Spleen (tissue), 11 donors: Measurements from ENCODE around the gene MYL10. TPM values are rescaled to one million over a fixed set of nuclear protein-coding genes. Genes with fewer than 3 reads are reported as not detected.
"Not testable (repeated sequence)": the region's sequence is repeated elsewhere in the genome, so short reads cannot be mapped to it uniquely, and the experiment has no call there.

Source experiments
- DNase-seq: peaks from one replicate; pipeline ENCODE4 v3.0.0-alpha.2; 2020
- H3K27ac ChIP-seq, 8 donors: fragments of 200-600 bp; sonication (generic) in 7 of 8; 1 replicate in 4 of 8; 2 replicates in 4 of 8; pipeline versions ENCODE4 v1.5.0 to v1.8.0; 2016 to 2021; ENCODE audit warnings: inconsistent platforms in 4 of 8, mild to moderate bottlenecking in 4 of 8, moderate library complexity in 1 of 8
- H3K27me3 ChIP-seq, 7 donors: fragments of 200-600 bp; sonication (generic) in 6 of 7; replicated peaks in 1 of 7; 1 replicate in 4 of 7; 2 replicates in 3 of 7; pipeline versions ENCODE4 v1.5.0 to v1.8.0; 2016 to 2021; ENCODE audit warnings: inconsistent platforms in 3 of 7, mild to moderate bottlenecking in 1 of 7
- H3K36me3 ChIP-seq, 6 donors: fragments of 200-600 bp; sonication (generic) in 5 of 6; 1 replicate in 4 of 6; 2 replicates in 2 of 6; pipeline versions ENCODE4 v1.5.0 to v1.8.0; 2016 to 2021; ENCODE audit warnings: inconsistent platforms in 2 of 6
- H3K4me1 ChIP-seq, 6 donors: fragments of 200-600 bp; sonication (generic) in 5 of 6; 1 replicate in 3 of 6; 2 replicates in 3 of 6; pipeline versions ENCODE4 v1.5.0 to v1.8.0; 2016 to 2021; ENCODE audit warnings: inconsistent platforms in 3 of 6
- H3K4me3 ChIP-seq, 8 donors: fragments of 200-600 bp; sonication (generic) in 7 of 8; 1 replicate in 4 of 8; 2 replicates in 4 of 8; pipeline versions ENCODE4 v1.5.0 to v1.8.0; 2016 to 2021; ENCODE audit warnings: inconsistent platforms in 4 of 8, mild to moderate bottlenecking in 4 of 8, moderate library complexity in 2 of 8
- H3K9me3 ChIP-seq, 8 donors: fragments of 200-600 bp; sonication (generic) in 7 of 8; 1 replicate in 4 of 8; 2 replicates in 4 of 8; pipeline versions ENCODE4 v1.5.0 to v1.8.0; 2016 to 2021; ENCODE audit warnings: inconsistent platforms in 4 of 8
- POLR2A ChIP-seq, 3 donors: fragments of 450-650 bp; IDR thresholded peaks; one replicate each; pipeline ENCODE4 v1.5.1; 2017; ENCODE audit warnings: antibody characterized with exemption in 3 of 3, mild to moderate bottlenecking in 1 of 3
- POLR2AphosphoS5 ChIP-seq, 3 donors: sonication (generic); formaldehyde crosslinking; IDR thresholded peaks; one replicate each; pipeline ENCODE4 v1.5.1; 2017; ENCODE audit warnings: antibody characterized with exemption in 3 of 3
- WGBS, 5 donors: extraction: QIAGEN DNeasy Blood & Tissue Kit in 3 of 5; methylation state at CpG; one replicate each; pipeline versions ENCODE4 v1.1.5 to v1.1.7; 2013 to 2018; 5-methylcytosine and 5-hydroxymethylcytosine counted together
- intact Hi-C: fragments of 100-400 bp; cut with DNase I; formaldehyde crosslinking; loops from one replicate; pipeline ENCODE4 v1.15.0; 2023; ENCODE audit warnings: low total_unique reads
- polyA plus RNA-seq, 3 donors: library from polyadenylated mRNA; stranded (reverse); fragments of 200-250 nt; gene quantifications; one replicate each; pipeline ENCODE4 v1.2.1, GENCODE V29; 2013
- total RNA-seq, 7 donors: library from RNA; depleted of rRNA in 3 of 7; stranded (reverse); fragments of >200 nt in 3 of 7; fragmentation: NEBNext Ultra II Directional in 4 of 7; extraction: Animal tissue kit (Norgen Biotek cat#: 25700) in 4 of 7; gene quantifications; one replicate each; pipeline versions ENCODE4 v1.1.0 to v1.2.1, GENCODE V29; 2016 to 2021
- TF ChIP-seq, protein P1 (sequence below), 11 experiments: fragments of 200-600 bp in 7 of 11; fragments of 450-650 bp in 4 of 11; sonication (generic) in 4 of 11; IDR thresholded peaks in 8 of 11; conservative IDR thresholded peaks in 3 of 11; 1 replicate in 7 of 11; 2 replicates in 4 of 11; pipeline versions ENCODE4 v1.4.0 to v1.8.0; 2016 to 2021; ENCODE audit warnings: antibody characterized with exemption in 11 of 11, inconsistent platforms in 4 of 11, mild to moderate bottlenecking in 1 of 11
- donor health status: healthy with polysubstance abuse.
- donor health status: DM: no; HTN: no; CAD: no; lungs with moderate emphysema.
- donor health status: DM: no; HTN: no; CAD: no.
- donor health status: Bipolar disorder and iron deficiency.
- donor health status: healthy.
- donor health status: DM: no; HTN: no; CAD: no.
- donor health status: DM: yes; HTN: yes; CAD: no.

MYL10 gene
- total and polyA plus RNA-seq, 10 donors: not detected

DNA sequence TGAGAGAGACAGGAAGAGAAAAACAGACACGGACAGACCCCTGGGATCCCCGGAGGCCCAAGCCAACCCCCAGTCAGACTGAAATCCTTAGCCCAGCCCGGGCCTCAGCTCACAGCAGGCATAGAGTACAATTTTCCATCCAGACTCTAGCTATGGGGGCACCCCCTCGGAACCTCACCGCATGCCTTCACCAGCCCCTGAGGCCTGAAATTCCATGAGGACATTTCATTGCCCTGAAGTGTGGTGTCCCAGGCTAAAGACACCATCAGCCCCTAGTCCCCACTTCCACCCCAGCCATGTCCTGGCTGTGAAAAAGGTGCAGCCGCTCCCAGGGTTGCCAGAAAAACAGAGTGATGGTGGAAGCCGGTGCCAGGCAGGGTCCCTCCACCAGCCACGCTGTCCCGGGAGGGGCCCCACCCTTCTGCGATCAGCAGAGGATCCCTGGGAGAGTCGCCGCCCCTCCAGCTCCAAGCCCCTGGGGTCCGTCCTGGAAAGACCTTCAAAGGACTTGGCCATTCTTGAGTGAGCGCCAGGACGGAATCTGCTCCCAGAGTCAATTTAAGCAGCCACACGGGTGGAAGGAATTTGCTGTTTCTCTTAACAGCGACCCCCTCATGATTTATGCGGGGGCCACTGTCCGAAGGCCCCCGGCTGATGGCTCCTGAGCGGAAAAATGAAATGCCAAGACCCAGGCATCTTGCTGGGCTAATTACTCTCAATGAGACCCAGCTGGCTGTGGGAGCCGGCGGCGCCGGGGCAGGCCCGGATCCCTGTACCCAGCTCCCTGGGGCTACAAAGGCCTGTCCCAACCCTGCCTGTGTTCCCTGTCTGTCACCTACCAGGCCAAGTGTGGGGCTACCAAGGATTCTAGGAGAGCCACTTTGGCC is 23.2 kb downstream of the MYL10 start:
- H3K36me3 ChIP-seq: no peaks in the 10 kb centered on the region
- no peak overlapping the region for H3K4me3 ChIP-seq
- no peak overlapping the region for H3K27ac ChIP-seq
- peak; percentile 59 for DNase-seq
- intact Hi-C loops: no loop called here
- WGBS, 5 donors: 79 to 90% (median 90%) methylated on average over 16 to 26 of the region's 26 CpGs
- no peak for TF ChIP-seq POLR2A (IDR thresholded peaks at IDR 0.05)
- TF ChIP-seq, protein P1, sequence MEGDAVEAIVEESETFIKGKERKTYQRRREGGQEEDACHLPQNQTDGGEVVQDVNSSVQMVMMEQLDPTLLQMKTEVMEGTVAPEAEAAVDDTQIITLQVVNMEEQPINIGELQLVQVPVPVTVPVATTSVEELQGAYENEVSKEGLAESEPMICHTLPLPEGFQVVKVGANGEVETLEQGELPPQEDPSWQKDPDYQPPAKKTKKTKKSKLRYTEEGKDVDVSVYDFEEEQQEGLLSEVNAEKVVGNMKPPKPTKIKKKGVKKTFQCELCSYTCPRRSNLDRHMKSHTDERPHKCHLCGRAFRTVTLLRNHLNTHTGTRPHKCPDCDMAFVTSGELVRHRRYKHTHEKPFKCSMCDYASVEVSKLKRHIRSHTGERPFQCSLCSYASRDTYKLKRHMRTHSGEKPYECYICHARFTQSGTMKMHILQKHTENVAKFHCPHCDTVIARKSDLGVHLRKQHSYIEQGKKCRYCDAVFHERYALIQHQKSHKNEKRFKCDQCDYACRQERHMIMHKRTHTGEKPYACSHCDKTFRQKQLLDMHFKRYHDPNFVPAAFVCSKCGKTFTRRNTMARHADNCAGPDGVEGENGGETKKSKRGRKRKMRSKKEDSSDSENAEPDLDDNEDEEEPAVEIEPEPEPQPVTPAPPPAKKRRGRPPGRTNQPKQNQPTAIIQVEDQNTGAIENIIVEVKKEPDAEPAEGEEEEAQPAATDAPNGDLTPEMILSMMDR (IDR thresholded peaks at IDR 0.05 in 8 of 11, conservative IDR thresholded peaks at IDR 0.05 in 3 of 11): no peak
- no peak for TF ChIP-seq POLR2AphosphoS5 (IDR thresholded peaks at IDR 0.05)
- no peaks in the 10 kb centered on the region for H3K9me3 ChIP-seq
- H3K4me1 ChIP-seq: peaks cover 0 to 6% (median 5%) of the 10 kb centered on the region in 6 donors
- H3K27me3 ChIP-seq: peaks cover 0 to 14% (median 0%) of the 10 kb centered on the region in 7 donors

DNA sequence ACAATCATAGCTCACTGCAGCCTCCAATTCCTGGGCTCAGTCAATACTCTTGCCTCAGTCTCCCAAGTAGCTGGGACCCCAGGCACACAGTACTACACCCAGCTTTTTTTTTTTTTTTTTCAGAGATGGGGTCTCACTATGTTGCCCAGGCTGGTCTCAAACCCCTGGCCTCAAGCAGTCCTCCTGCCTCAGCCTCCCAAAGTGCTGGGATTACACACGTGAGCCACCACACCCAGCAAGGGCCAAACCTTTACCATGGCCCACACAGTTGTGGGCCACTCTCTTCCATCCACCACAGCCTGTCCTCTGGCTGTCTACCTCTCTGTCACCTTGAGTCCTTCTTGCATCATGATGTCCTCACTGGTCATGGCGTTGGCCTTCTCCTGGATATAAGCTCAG is 24.2 kb downstream of the MYL10 start:
- DNase-seq, intact Hi-C loops: not testable (repeated sequence)

DNA sequence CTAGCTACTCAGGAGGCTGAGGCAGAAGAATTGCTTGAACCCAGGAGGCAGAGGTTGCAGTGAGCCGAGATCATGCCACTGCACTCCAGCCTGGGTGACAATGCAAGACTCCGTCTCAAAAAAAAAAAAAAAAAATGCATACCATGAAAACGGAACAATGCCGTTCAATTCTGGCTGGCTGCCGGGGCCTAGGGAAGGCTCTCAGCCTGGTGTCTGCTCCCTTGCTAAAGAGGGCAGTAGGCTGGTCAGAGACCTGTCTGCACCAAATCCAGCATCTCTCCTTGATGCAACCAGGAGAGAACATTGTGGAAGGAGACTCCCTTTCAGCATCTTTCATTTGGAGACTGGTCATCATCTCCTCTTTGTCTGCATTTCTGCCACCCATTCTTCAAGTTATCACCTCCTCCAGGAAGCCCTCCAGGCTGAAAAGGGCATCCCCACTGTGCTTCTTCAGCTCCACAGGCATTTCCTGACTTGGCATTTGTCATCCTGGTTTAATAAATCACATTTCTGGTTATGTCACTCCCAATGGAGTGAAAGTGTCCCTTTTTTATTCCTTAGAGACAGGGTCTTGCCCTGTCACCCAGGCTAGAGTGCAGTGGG is 24.7 kb downstream of the MYL10 start:
- H3K27me3 ChIP-seq: peaks cover 0 to 14% (median 0%) of the 10 kb centered on the region in 7 donors
- no peak for DNase-seq
- no peaks in the 10 kb centered on the region for H3K9me3 ChIP-seq
- H3K4me1 ChIP-seq: peaks cover 0 to 6% (median 5%) of the 10 kb centered on the region in 6 donors
- H3K4me3 ChIP-seq: no peak overlapping the region
- TF ChIP-seq POLR2A (IDR thresholded peaks at IDR 0.05) (no peak), POLR2AphosphoS5 (IDR thresholded peaks at IDR 0.05) (no peak)
- TF ChIP-seq, protein P1 (IDR thresholded peaks at IDR 0.05 in 8 of 11, conservative IDR thresholded peaks at IDR 0.05 in 3 of 11): no peak
- H3K36me3 ChIP-seq: no peaks in the 10 kb centered on the region
- no peak overlapping the region for H3K27ac ChIP-seq
- intact Hi-C loops: no loop called here
- 73 to 81% (median 78%) methylated on average over 5 of the region's 5 CpGs for WGBS, 5 donors

More for the DNA sequence above, 24.2 kb downstream of the MYL10 start:
- not testable (repeated sequence) for H3K4me1 ChIP-seq, H3K36me3 ChIP-seq, H3K9me3 ChIP-seq, H3K27ac ChIP-seq, H3K4me3 ChIP-seq
- peaks cover 0 to 14% (median 0%) of the 10 kb centered on the region in 7 donors for H3K27me3 ChIP-seq
- WGBS, 5 donors: 73 to 91% (median 87%) methylated on average over 2 of the region's 2 CpGs

DNA sequence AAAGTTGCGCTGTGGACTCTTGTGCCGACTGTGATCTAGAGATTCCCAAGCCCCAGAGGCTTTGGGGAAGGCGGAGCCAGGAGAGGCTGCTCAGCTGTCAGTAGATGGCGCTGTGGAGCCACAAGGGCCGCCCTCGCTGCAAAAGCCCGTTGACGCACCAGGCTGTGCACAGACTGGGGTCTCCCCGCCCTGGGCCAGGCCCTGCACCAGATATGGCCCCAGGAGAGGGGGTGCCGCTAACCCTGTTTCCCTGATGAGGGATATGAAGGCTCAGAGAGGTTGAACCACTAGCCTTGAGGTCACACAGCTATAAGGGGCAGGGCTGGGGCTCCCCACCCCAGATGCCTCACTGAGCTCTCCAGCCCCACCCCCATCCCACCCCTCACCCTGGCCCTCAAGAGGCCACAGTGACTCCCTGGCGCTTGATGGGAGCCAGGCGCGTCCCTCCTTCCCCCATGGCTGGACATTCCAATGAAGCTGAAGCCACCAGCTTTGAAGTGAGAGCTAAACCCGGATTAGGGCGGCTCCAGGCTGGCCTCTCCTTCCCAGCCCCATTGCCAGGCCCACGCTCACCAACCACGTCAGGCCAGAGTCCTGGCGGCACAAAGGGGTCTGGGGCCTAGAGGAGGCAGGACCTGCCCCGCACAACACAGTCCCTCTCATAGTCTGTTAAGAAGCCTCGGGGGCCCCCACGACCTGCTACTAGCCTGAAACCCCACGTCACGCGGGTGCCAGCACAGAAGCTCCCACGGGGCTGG is 26.4 kb downstream of the MYL10 start:
- H3K27ac ChIP-seq: no peak overlapping the region
- H3K4me3 ChIP-seq: no peak overlapping the region
- TF ChIP-seq, protein P1 (IDR thresholded peaks at IDR 0.05 in 8 of 11, conservative IDR thresholded peaks at IDR 0.05 in 3 of 11): peak in 10 of 11 experiments; percentile 34 to 93 (median 84)
- TF ChIP-seq POLR2A (IDR thresholded peaks at IDR 0.05) (no peak), POLR2AphosphoS5 (IDR thresholded peaks at IDR 0.05) (peak in 1 of 3 donors; percentile 24)
- H3K9me3 ChIP-seq: no peaks in the 10 kb centered on the region
- peaks cover 0 to 14% (median 0%) of the 10 kb centered on the region in 7 donors for H3K27me3 ChIP-seq
- DNase-seq: peak; percentile 91
- intact Hi-C loops: no loop called here
- 22 to 51% (median 49%) methylated on average over 16 to 25 of the region's 25 CpGs for WGBS, 5 donors
- H3K36me3 ChIP-seq: no peaks in the 10 kb centered on the region
- peaks cover 0 to 12% (median 5%) of the 10 kb centered on the region in 6 donors for H3K4me1 ChIP-seq
